ENCODE measurements around the gene CNEP1R1. TPM values are rescaled to one million over a fixed set of nuclear protein-coding genes. Genes with fewer than 3 reads are reported as not detected.
A peak's percentile ranks its signal among the peaks of the same experiment; 100 is the strongest.

CNEP1R1 gene
- total RNA-seq, 1 experiment from 2014 or later: 14.6 TPM

DNA sequence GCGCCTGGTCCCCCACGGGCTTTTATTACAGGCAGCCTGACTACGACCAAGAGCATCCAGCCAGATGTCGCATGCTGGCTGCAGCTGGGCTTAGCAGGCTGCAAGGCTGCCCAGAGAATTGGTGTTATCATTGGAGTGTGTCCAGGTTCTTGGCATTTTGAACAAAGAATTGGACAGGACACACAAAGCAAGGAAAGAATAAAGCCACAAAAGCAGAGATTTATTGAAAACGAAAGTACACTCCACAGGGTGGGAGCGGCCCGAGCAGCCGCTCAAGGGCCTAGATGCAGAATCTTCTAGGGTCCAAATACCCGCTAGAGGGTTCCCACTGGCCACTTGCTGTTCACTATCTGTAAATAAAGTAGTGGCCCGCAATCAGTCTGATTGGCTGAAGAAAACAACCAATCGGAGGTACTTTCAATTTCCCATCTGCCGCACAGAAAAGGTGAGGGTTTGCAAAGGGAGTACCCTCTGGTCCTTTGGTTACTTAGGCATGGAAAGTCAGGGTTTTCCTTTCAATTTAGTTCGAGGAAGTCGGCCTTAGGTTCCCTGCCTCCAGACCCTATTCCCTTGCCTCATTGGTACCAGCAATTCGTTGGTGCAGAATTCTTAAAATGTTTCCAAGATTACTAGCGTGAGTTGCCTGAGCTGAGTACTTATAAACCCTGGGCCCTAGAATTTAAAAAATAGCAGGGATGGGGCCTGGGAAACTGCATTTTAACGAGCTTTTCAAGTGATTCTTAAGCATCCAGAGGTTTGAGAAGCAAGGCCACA lies 38.5 kb upstream of the CNEP1R1 start (continued):
- TF ChIP-seq, protein P1, sequence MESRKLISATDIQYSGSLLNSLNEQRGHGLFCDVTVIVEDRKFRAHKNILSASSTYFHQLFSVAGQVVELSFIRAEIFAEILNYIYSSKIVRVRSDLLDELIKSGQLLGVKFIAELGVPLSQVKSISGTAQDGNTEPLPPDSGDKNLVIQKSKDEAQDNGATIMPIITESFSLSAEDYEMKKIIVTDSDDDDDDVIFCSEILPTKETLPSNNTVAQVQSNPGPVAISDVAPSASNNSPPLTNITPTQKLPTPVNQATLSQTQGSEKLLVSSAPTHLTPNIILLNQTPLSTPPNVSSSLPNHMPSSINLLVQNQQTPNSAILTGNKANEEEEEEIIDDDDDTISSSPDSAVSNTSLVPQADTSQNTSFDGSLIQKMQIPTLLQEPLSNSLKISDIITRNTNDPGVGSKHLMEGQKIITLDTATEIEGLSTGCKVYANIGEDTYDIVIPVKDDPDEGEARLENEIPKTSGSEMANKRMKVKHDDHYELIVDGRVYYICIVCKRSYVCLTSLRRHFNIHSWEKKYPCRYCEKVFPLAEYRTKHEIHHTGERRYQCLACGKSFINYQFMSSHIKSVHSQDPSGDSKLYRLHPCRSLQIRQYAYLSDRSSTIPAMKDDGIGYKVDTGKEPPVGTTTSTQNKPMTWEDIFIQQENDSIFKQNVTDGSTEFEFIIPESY (IDR thresholded peaks at IDR 0.05; ENCODE audit: extremely low read depth, insufficient replicate concordance, low read length): no peak

DNA sequence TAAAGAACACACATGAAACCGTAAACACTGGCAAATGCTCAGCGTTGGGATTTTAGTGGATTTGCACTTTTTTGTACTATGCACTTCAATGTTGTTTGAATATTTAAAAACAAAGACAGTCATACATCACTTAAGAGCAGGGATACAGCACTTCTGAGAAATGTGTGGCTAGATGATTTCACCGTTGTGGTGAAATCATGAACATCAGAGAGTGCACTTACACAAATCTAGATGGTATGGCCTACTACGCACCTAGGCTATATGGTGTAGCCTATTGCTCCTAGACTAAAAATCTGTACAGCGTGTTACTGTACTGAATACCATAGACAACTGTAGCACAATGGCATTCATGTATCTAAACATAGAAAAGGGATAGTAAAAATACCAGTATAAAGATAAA lies 37.6 kb upstream of the CNEP1R1 start:
- H3K36me3 ChIP-seq (ENCODE audit: control insufficient read depth in 1 of 2, insufficient read depth in 2 of 2, low read length in 2 of 2): no peaks in the 10 kb centered on the region
- ChIA-PET RAD21 (ENCODE audit: low non-redundant PET in 1 of 2, low total read pairs in 2 of 2, uncharacterized antibody in 2 of 2, unreplicated experiment in 2 of 2) (no interaction called here), POLR2A (no interaction called here), CTCF (no interaction called here)
- ATAC-seq: no peak
- BruUV-seq (replicated peaks): no TSS peak
- H3K9ac ChIP-seq (ENCODE audit: low read length): no peak overlapping the region
- H3K4me3 ChIP-seq (replicated peaks in 1 of 2; ENCODE audit: low read depth in 1 of 2, low read length in 2 of 2): no peak overlapping the region
- DNase-seq (ENCODE audit: low read depth, low spot score): no peak
- no peaks in the 10 kb centered on the region for H3K9me2 ChIP-seq (ENCODE audit: insufficient read depth)
- no peaks in the 10 kb centered on the region for H4K20me1 ChIP-seq (ENCODE audit: insufficient read depth)
- H3K9me3 ChIP-seq (ENCODE audit: control insufficient read depth in 1 of 2, insufficient read depth in 1 of 2, low read depth in 1 of 2, low read length in 2 of 2): no peaks in the 10 kb centered on the region
- no peak overlapping the region for H3K27ac ChIP-seq (ENCODE audit: low read depth, low read length)
- peaks cover 0 to 15% of the 10 kb centered on the region in 2 experiments; a peak in 1 of 4 replicates for H3K4me1 ChIP-seq (ENCODE audit: control insufficient read depth in 1 of 2, insufficient read depth in 2 of 2, low read length in 2 of 2)
- TF ChIP-seq CBX3 (IDR thresholded peaks at IDR 0.05; ENCODE audit: low read depth): no peak
- TF ChIP-seq FOSL1 (IDR thresholded peaks at IDR 0.05; ENCODE audit: low read depth): no peak
- TF ChIP-seq TCF7L2 (IDR thresholded peaks at IDR 0.05; ENCODE audit: borderline replicate concordance, extremely low read depth, insufficient read depth, insufficient read length): no peak
- TF ChIP-seq SP1 (IDR thresholded peaks at IDR 0.05; ENCODE audit: low read depth): no peak
- TF ChIP-seq YY1 (IDR thresholded peaks at IDR 0.05; ENCODE audit: extremely low read depth, insufficient replicate concordance, low read depth, low read length): no peak
- TF ChIP-seq, protein P2, sequence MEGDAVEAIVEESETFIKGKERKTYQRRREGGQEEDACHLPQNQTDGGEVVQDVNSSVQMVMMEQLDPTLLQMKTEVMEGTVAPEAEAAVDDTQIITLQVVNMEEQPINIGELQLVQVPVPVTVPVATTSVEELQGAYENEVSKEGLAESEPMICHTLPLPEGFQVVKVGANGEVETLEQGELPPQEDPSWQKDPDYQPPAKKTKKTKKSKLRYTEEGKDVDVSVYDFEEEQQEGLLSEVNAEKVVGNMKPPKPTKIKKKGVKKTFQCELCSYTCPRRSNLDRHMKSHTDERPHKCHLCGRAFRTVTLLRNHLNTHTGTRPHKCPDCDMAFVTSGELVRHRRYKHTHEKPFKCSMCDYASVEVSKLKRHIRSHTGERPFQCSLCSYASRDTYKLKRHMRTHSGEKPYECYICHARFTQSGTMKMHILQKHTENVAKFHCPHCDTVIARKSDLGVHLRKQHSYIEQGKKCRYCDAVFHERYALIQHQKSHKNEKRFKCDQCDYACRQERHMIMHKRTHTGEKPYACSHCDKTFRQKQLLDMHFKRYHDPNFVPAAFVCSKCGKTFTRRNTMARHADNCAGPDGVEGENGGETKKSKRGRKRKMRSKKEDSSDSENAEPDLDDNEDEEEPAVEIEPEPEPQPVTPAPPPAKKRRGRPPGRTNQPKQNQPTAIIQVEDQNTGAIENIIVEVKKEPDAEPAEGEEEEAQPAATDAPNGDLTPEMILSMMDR (IDR thresholded peaks at IDR 0.05 in 2 of 3, conservative IDR thresholded peaks at IDR 0.05 in 1 of 3; ENCODE audit: borderline replicate concordance in 1 of 3, insufficient read depth in 1 of 3, low read depth in 2 of 3, low read length in 2 of 3): no peak
- no peak for TF ChIP-seq SRF (IDR thresholded peaks at IDR 0.05; ENCODE audit: low read depth)
- peak overlapping the region; percentile 24 for H2AFZ ChIP-seq (ENCODE audit: low read depth, low read length, poor library complexity, severe bottlenecking)
- no peaks in the 10 kb centered on the region for H3K79me2 ChIP-seq (ENCODE audit: insufficient read depth, low read length)
- no peaks in the 10 kb centered on the region for H3K27me3 ChIP-seq (ENCODE audit: insufficient read depth, low read length)
- no peak overlapping the region for H3K4me2 ChIP-seq (ENCODE audit: low read length)
- intact Hi-C loops (cut with micrococcal nuclease): no loop called here

Measured in HCT116 (cell line).